K562 (cell line): ENCODE data around the gene HIVEP1. TPM values are rescaled to one million over a fixed set of nuclear protein-coding genes. Genes with fewer than 3 reads are reported as not detected.

ENCODE experiments used
- ATAC-seq: fragments of 200-7000 bp; cut with Tn5 transposase; 3 replicates; pipeline ENCODE4 v1.9.1; 2020; ENCODE audit warnings: moderate library complexity
- BruUV-seq: library from RNA; stranded (reverse); fragments of 400-500 nt; replicated peaks from 2 replicates; lab custom pipeline; 2021; lab: Mats Ljungman, UMichigan
- CTCF ChIA-PET: fragments of 300-600 bp; formaldehyde crosslinking; extraction: SDS; loops from one replicate; lab custom pipeline; 2021; ENCODE audit warnings: low intra/inter-chr PET ratio; lab: Yijun Ruan, JAX
- POLR2A ChIA-PET: fragments of 300-600, 350-650 bp; sonication (Branson Sonifier 250); formaldehyde crosslinking; extraction: SDS; loops from one replicate; lab custom pipeline; 2021; ENCODE audit warnings: antibody characterized with exemption, inconsistent platforms; lab: Yijun Ruan, JAX
- DNase-seq, 4 experiments: peaks; one replicate each; pipeline versions ENCODE4 v3.0.0 to v3.0.0-alpha.2; 2011 to 2018; ENCODE audit warnings: low spot score in 3 of 4, mixed read lengths in 3 of 4; ENCODE audit errors: extremely low read depth in 1 of 4
- FAIRE-seq: peaks from 2 replicates; lab custom pipeline; 2011; peaks lifted over from hg19 to GRCh38; lab: Jason Lieb, UNC
- H2AFZ ChIP-seq: 2 replicates; pipeline ENCODE4 v1.6.0; 2011; ENCODE audit warnings: low read depth, low read length, control low read depth, inconsistent platforms
- H3K27ac ChIP-seq: fragments of 200-600 bp; 3 replicates; pipeline ENCODE4 v1.8.0; 2011; ENCODE audit warnings: low read depth, mild to moderate bottlenecking, control low read depth, inconsistent platforms, low read length, moderate library complexity, mixed read lengths; ENCODE audit errors: extremely low read depth
- H3K27me3 ChIP-seq, 2 experiments: fragments of 300-600 bp in 1 of 2; 2 replicates in 1 of 2; 3 replicates in 1 of 2; pipeline versions ENCODE4 v1.6.0 to v1.8.0; 2011; ENCODE audit warnings: inconsistent platforms in 2 of 2, low read length in 2 of 2, mild to moderate bottlenecking in 1 of 2, mixed read lengths in 1 of 2, moderate library complexity in 1 of 2; ENCODE audit not compliant: control insufficient read depth in 2 of 2, insufficient read depth in 2 of 2
- H3K36me3 ChIP-seq: fragments of 300-600 bp; 3 replicates; pipeline ENCODE4 v1.8.0; 2011; ENCODE audit warnings: mild to moderate bottlenecking, low read length, inconsistent platforms; ENCODE audit not compliant: control insufficient read depth, insufficient read depth
- H3K4me1 ChIP-seq, 2 experiments: fragments of 200-600 bp in 1 of 2; replicated peaks in 1 of 2; 2 replicates in 1 of 2; 3 replicates in 1 of 2; pipeline versions ENCODE4 v1.5.1 to v1.8.0; 2011; ENCODE audit warnings: inconsistent platforms in 2 of 2, low read length in 2 of 2, mild to moderate bottlenecking in 1 of 2, mixed read lengths in 1 of 2, moderate library complexity in 1 of 2; ENCODE audit not compliant: control insufficient read depth in 2 of 2, insufficient read depth in 2 of 2
- H3K4me2 ChIP-seq: 2 replicates; pipeline ENCODE4 v1.6.1; 2011; ENCODE audit warnings: low read length, control low read depth, inconsistent platforms, mixed read lengths; ENCODE audit not compliant: insufficient read depth
- H3K4me3 ChIP-seq: fragments of 200-600 bp; sonication (generic), shearing (Covaris generic); 2 replicates; pipeline ENCODE4 v1.5.1; 2016; ENCODE audit warnings: control low read depth, inconsistent platforms
- H3K79me2 ChIP-seq: fragments of 200-600 bp; 3 replicates; pipeline ENCODE4 v1.8.0; 2011; ENCODE audit warnings: low read length, inconsistent platforms; ENCODE audit not compliant: control insufficient read depth, insufficient read depth
- H3K9ac ChIP-seq, 2 experiments: 2 replicates each; pipeline versions ENCODE4 v1.6.0 to v1.6.1; 2011; ENCODE audit warnings: low read depth in 2 of 2, low read length in 2 of 2, control low read depth in 1 of 2, inconsistent platforms in 1 of 2, mild to moderate bottlenecking in 1 of 2, mixed read lengths in 1 of 2; ENCODE audit not compliant: insufficient read depth in 1 of 2
- H3K9me1 ChIP-seq: one replicate; pipeline ENCODE4 v1.6.0; 2011; ENCODE audit warnings: inconsistent platforms, mild to moderate bottlenecking, low read length, moderate library complexity; ENCODE audit not compliant: control insufficient read depth, insufficient read depth
- H3K9me3 ChIP-seq: replicated peaks from 2 replicates; pipeline ENCODE4 v1.5.1; 2011; ENCODE audit warnings: low read depth, low read length, inconsistent platforms; ENCODE audit not compliant: control insufficient read depth, insufficient read depth
- H4K20me1 ChIP-seq: replicated peaks from 2 replicates; pipeline ENCODE4 v1.6.1; 2011; ENCODE audit warnings: low read length, inconsistent platforms, mixed read lengths; ENCODE audit not compliant: control insufficient read depth, insufficient read depth
- ARID3B ChIP-seq: fragments of 250-450 bp; sonication (Bioruptor Pico); IDR thresholded peaks from 2 replicates; pipeline ENCODE4 v1.4.0; 2020; ENCODE audit warnings: borderline replicate concordance
- BRCA1 ChIP-seq, 2 experiments: fragments of 450-650 bp in 1 of 2; sonication (generic) in 1 of 2; formaldehyde crosslinking in 1 of 2; IDR thresholded peaks; 2 replicates each; pipeline versions ENCODE4 v1.5.0 to v1.6.1; 2017 to 2020; ENCODE audit warnings: mild to moderate bottlenecking in 1 of 2, missing genetic modification reagents in 1 of 2
- CHD1 ChIP-seq: fragments of 200-600 bp; sonication (generic); IDR thresholded peaks from one replicate; pipeline ENCODE4 v1.6.1; 2012; ENCODE audit warnings: mild to moderate bottlenecking, moderate library complexity, low read length, inconsistent platforms
- E4F1 ChIP-seq: fragments of 250-450 bp; sonication (Bioruptor Pico); IDR thresholded peaks from 2 replicates; pipeline ENCODE4 v1.5.0; 2021; ENCODE audit warnings: mild to moderate bottlenecking, borderline replicate concordance
- EHMT2 ChIP-seq: fragments of 450-650 bp; IDR thresholded peaks from 2 replicates; pipeline ENCODE4 v1.6.1; 2018; ENCODE audit warnings: antibody characterized with exemption
- GATAD2A ChIP-seq: fragments of 450-650 bp; IDR thresholded peaks from 2 replicates; pipeline ENCODE4 v1.6.1; 2017
- GATAD2B ChIP-seq: fragments of 450-650 bp; IDR thresholded peaks from 2 replicates; pipeline ENCODE4 v1.6.1; 2017; ENCODE audit warnings: mild to moderate bottlenecking, borderline replicate concordance
- HLTF ChIP-seq: fragments of 450-650 bp; IDR thresholded peaks from 2 replicates; pipeline ENCODE4 v1.6.1; 2016
- MIER1 ChIP-seq: fragments of 450-650 bp; IDR thresholded peaks from 2 replicates; pipeline ENCODE4 v1.6.1; 2016; ENCODE audit warnings: antibody characterized with exemption, mild to moderate bottlenecking, low read depth
- MTA2 ChIP-seq: fragments of 450-650 bp; IDR thresholded peaks from 2 replicates; pipeline ENCODE4 v1.6.1; 2016; ENCODE audit warnings: low read depth
- NFIX ChIP-seq: fragments of 250-450 bp; sonication (Bioruptor Pico); IDR thresholded peaks from 2 replicates; pipeline ENCODE4 v1.4.0; 2020; ENCODE audit warnings: low read depth, mild to moderate bottlenecking, moderate library complexity
- RUNX1 ChIP-seq: sonication (generic); IDR thresholded peaks from 2 replicates; pipeline ENCODE4 v1.6.1; 2016; ENCODE audit warnings: antibody characterized with exemption, low read depth
- TOE1 ChIP-seq, 2 experiments: fragments of 450-650 bp in 1 of 2; sonication (generic) in 1 of 2; formaldehyde crosslinking in 1 of 2; IDR thresholded peaks; 2 replicates each; pipeline versions ENCODE4 v1.7.1 to v1.8.0; 2016 to 2022; ENCODE audit warnings: borderline replicate concordance in 2 of 2, mild to moderate bottlenecking in 2 of 2, antibody characterized with exemption in 1 of 2, inconsistent platforms in 1 of 2, low read depth in 1 of 2, missing genetic modification reagents in 1 of 2, moderate library complexity in 1 of 2
- USF1 ChIP-seq: sonication (generic); formaldehyde crosslinking; IDR thresholded peaks from 2 replicates; pipeline ENCODE4 v1.9.0; 2022; ENCODE audit warnings: mild to moderate bottlenecking, missing genetic modification reagents
- ZNF316 ChIP-seq: fragments of 450-650 bp; IDR thresholded peaks from 2 replicates; pipeline ENCODE4 v1.6.1; 2016
- ZNF586 ChIP-seq: fragments of 450-650 bp; formaldehyde crosslinking; conservative IDR thresholded peaks from 2 replicates; pipeline ENCODE4 v1.4.0; 2020; ENCODE audit warnings: mild to moderate bottlenecking, moderate library complexity
- ZNF695 ChIP-seq: fragments of 450-650 bp; formaldehyde crosslinking; IDR thresholded peaks from 2 replicates; pipeline ENCODE4 v1.4.0; 2020; ENCODE audit warnings: mild to moderate bottlenecking, moderate library complexity
- WGBS: fragments of 100-300 bp; shearing (Covaris generic); methylation state at CpG from one replicate; pipeline ENCODE4 v1.1.6; 2016; ENCODE audit warnings: low coverage, mixed read lengths; ENCODE audit not compliant: insufficient coverage; ENCODE audit errors: missing lambda C conversion rate; 5-methylcytosine and 5-hydroxymethylcytosine counted together
- in situ Hi-C: fragments of 300-500 bp; cut with MboI; formaldehyde crosslinking; loops from 4 replicates; pipeline ENCODE4 v1.15.0; 2018; ENCODE audit warnings: inconsistent platforms, mixed read lengths
- intact Hi-C: fragments of 100-400 bp; cut with micrococcal nuclease; formaldehyde crosslinking; loops from 2 replicates; pipeline ENCODE4 v1.14.2; 2022
- polyA plus RNA-seq, 8 experiments: library from polyadenylated mRNA; depleted of rRNA in 4 of 8; stranded (reverse) in 5 of 8; unstranded in 3 of 8; fragments of >200 nt; fragmentation: Nextera tagmentation in 2 of 8; fragmentation: Illumina TruSeq in 1 of 8; extraction: Ambion mirVana in 2 of 8; extraction: Trizol in 1 of 8; gene quantifications; 2 replicates each; pipeline versions ENCODE4 v1.2.1 to v1.2.3, GENCODE V29; 2011 to 2014; ENCODE audit warnings: inconsistent platforms in 1 of 8, missing spikeins in 1 of 8
- total RNA-seq, 7 experiments: library from RNA; depleted of rRNA in 6 of 7; stranded (reverse); fragments of >200 nt in 6 of 7; fragmentation: Illumina TruSeq in 2 of 7; extraction: Trizol in 2 of 7; gene quantifications; 2 replicates each; pipeline versions ENCODE4 v1.2.1 to v1.2.3, GENCODE V29; 2011 to 2021; ENCODE audit warnings: low replicate concordance in 1 of 7
- TF ChIP-seq, protein P1 (sequence below): fragments of 450-650 bp; IDR thresholded peaks from 2 replicates; pipeline ENCODE4 v1.6.1; 2016; ENCODE audit warnings: low read depth, mild to moderate bottlenecking, moderate library complexity

HIVEP1 gene
- total and polyA plus RNA-seq, 9 of the 15 experiments (the other 6 are each of a cell fraction or from before 2014, with no cell fraction given), result 6.0 to 33.3 (median 21.7) TPM

- H3K9ac ChIP-seq, result no peak overlapping the region
- no peak overlapping the region for H3K4me3 ChIP-seq
- DNase-seq (no peak), FAIRE-seq (no peak), ATAC-seq (no peak)
- no peaks in the 10 kb centered on the region for H3K9me3 ChIP-seq
- no peaks in the 10 kb centered on the region for H3K27me3 ChIP-seq
- H4K20me1 ChIP-seq, result no peaks in the 10 kb centered on the region
- peaks cover 39% of the 10 kb centered on the region for H3K36me3 ChIP-seq
- intact Hi-C loops, result no loop called here
- H3K4me1 ChIP-seq, result peaks cover 0 to 10% of the 10 kb centered on the region in 2 experiments; a peak in 3 of 5 replicates
- in situ Hi-C loops, result no loop called here
- H2AFZ ChIP-seq, result no peak overlapping the region
- BruUV-seq, result no TSS peak
- peaks cover 28% of the 10 kb centered on the region for H3K79me2 ChIP-seq
- no peak overlapping the region for H3K4me2 ChIP-seq
- ChIA-PET POLR2A (no interaction called here), CTCF (no interaction called here)
- no peak overlapping the region for H3K27ac ChIP-seq
- 93% methylated on average over 4 of the region's 4 CpGs for WGBS
- no peaks in the 10 kb centered on the region for H3K9me1 ChIP-seq
- no peak for TF ChIP-seq ARID3B (CRISPR knock-in tag)
- TF ChIP-seq, protein P1, sequence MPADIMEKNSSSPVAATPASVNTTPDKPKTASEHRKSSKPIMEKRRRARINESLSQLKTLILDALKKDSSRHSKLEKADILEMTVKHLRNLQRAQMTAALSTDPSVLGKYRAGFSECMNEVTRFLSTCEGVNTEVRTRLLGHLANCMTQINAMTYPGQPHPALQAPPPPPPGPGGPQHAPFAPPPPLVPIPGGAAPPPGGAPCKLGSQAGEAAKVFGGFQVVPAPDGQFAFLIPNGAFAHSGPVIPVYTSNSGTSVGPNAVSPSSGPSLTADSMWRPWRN, result no peak
- no peak for TF ChIP-seq EHMT2
- TF ChIP-seq USF1, result no peak
- no peak for TF ChIP-seq ZNF316
- no peak for TF ChIP-seq RUNX1
- no peak for TF ChIP-seq GATAD2B
- no peak for TF ChIP-seq HLTF
- TF ChIP-seq E4F1 (CRISPR knock-in tag), result no peak
- TF ChIP-seq TOE1 (IDR thresholded peaks at IDR 0.05; ENCODE audit: borderline replicate concordance), result no peak
- no peak for TF ChIP-seq TOE1 (CRISPR knock-in tag; IDR thresholded peaks at IDR 0.05; ENCODE audit: borderline replicate concordance, low read depth)
- TF ChIP-seq MTA2, result no peak
- no peak for TF ChIP-seq ZNF586 (CRISPR knock-in tag)
- no peak for TF ChIP-seq NFIX (CRISPR knock-in tag)
- TF ChIP-seq CHD1, result no peak
- no peak for TF ChIP-seq MIER1
- no peak for TF ChIP-seq BRCA1 (IDR thresholded peaks at IDR 0.05)
- no peak for TF ChIP-seq BRCA1 (CRISPR knock-in tag; IDR thresholded peaks at IDR 0.05)
- TF ChIP-seq GATAD2A, result no peak
- TF ChIP-seq ZNF695, result no peak
These were observed 103.4 kb downstream of the HIVEP1 start for GRCh38 chr6:12115492-12115891.
